Smooth muscle cell (in vitro differentiated cells): ENCODE results near the gene HIGD1A. TPM values are rescaled to one million over a fixed set of nuclear protein-coding genes. Genes with fewer than 3 reads are reported as not detected.

Experiments
- DNase-seq: peaks from one replicate; lab custom pipeline; 2025; ENCODE audit not compliant: unreplicated experiment; lab: John Stamatoyannopoulos, UW
- H2AFZ ChIP-seq: fragments of 200-600 bp; sonication (generic); 2 replicates; pipeline ENCODE4 v1.6.0; 2016; ENCODE audit warnings: antibody characterized with exemption, low read depth, mild to moderate bottlenecking
- H3F3A ChIP-seq: fragments of 200-600 bp; sonication (generic); 2 replicates; pipeline ENCODE4 v1.6.0; 2017; ENCODE audit warnings: antibody characterized with exemption, low read depth
- H3K27ac ChIP-seq: fragments of 200-600 bp; sonication (generic); 2 replicates; pipeline ENCODE4 v1.5.1; 2016; ENCODE audit warnings: low read depth, mild to moderate bottlenecking
- H3K27me3 ChIP-seq: fragments of 200-600 bp; sonication (generic); 2 replicates; pipeline ENCODE4 v1.6.1; 2016; ENCODE audit warnings: low read depth, mild to moderate bottlenecking
- H3K36me3 ChIP-seq: fragments of 200-600 bp; sonication (generic); 2 replicates; pipeline ENCODE4 v1.5.1; 2016; ENCODE audit warnings: low read depth
- H3K4me1 ChIP-seq: fragments of 200-600 bp; sonication (generic); 2 replicates; pipeline ENCODE4 v1.5.1; 2016; ENCODE audit warnings: low read depth
- H3K4me2 ChIP-seq: fragments of 200-600 bp; sonication (generic); 2 replicates; pipeline ENCODE4 v1.6.0; 2016; ENCODE audit warnings: mild to moderate bottlenecking
- H3K4me3 ChIP-seq: fragments of 200-600 bp; sonication (generic); 2 replicates; pipeline ENCODE4 v1.5.1; 2016; ENCODE audit warnings: mild to moderate bottlenecking
- H3K79me2 ChIP-seq: fragments of 200-600 bp; sonication (generic); 2 replicates; pipeline ENCODE4 v1.6.0; 2016; ENCODE audit warnings: low read depth, mild to moderate bottlenecking
- H3K9ac ChIP-seq: fragments of 200-600 bp; sonication (generic); 2 replicates; pipeline ENCODE4 v1.6.0; 2016; ENCODE audit warnings: low read depth
- H3K9me3 ChIP-seq: fragments of 200-600 bp; sonication (generic); replicated peaks from 2 replicates; pipeline ENCODE4 v1.5.1; 2016; ENCODE audit warnings: low read depth
- H4K20me1 ChIP-seq: fragments of 200-600 bp; sonication (generic); 2 replicates; pipeline ENCODE4 v1.6.0; 2016; ENCODE audit warnings: low read depth
- WGBS: methylation state at CpG from one replicate; pipeline ENCODE4 v1.1.7; 2016; ENCODE audit warnings: low lambda C conversion rate; 5-methylcytosine and 5-hydroxymethylcytosine counted together
- polyA plus RNA-seq: library from polyadenylated mRNA; unstranded; fragments of >200 nt; fragmentation: Nextera tagmentation; extraction: Ambion mirVana; gene quantifications from 2 replicates; pipeline ENCODE4 v1.2.1, GENCODE V29; 2016
- total RNA-seq: library from RNA; depleted of rRNA; stranded (reverse); fragments of >200 nt; gene quantifications from 2 replicates; pipeline ENCODE4 v1.2.3, GENCODE V29; 2014
- TF ChIP-seq, protein P1 (sequence below): fragments of 200-600 bp; sonication (generic); IDR thresholded peaks from 2 replicates; pipeline ENCODE4 v1.5.1; 2017; ENCODE audit warnings: borderline replicate concordance, mild to moderate bottlenecking, antibody characterized with exemption; ENCODE audit not compliant: insufficient read depth, poor library complexity, severe bottlenecking

The HIGD1A gene
- total and polyA plus RNA-seq, 2 experiments from 2014 or later = 159 to 339 TPM

GRCh38 chr3:42755681-42756578 is 48.4 kb downstream of the HIGD1A start:
- TF ChIP-seq, protein P1, sequence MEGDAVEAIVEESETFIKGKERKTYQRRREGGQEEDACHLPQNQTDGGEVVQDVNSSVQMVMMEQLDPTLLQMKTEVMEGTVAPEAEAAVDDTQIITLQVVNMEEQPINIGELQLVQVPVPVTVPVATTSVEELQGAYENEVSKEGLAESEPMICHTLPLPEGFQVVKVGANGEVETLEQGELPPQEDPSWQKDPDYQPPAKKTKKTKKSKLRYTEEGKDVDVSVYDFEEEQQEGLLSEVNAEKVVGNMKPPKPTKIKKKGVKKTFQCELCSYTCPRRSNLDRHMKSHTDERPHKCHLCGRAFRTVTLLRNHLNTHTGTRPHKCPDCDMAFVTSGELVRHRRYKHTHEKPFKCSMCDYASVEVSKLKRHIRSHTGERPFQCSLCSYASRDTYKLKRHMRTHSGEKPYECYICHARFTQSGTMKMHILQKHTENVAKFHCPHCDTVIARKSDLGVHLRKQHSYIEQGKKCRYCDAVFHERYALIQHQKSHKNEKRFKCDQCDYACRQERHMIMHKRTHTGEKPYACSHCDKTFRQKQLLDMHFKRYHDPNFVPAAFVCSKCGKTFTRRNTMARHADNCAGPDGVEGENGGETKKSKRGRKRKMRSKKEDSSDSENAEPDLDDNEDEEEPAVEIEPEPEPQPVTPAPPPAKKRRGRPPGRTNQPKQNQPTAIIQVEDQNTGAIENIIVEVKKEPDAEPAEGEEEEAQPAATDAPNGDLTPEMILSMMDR = peak; percentile 24
- no peaks in the 10 kb centered on the region for H3K27me3 ChIP-seq

GRCh38 chr3:42753757-42754156 is 50.5 kb downstream of the HIGD1A start:
- no peak for DNase-seq
- Histone ChIP-seq H3K36me3 (no peaks in the 10 kb centered on the region), H2AFZ (no peak overlapping the region), H3K4me1 (no peaks in the 10 kb centered on the region), H4K20me1 (no peaks in the 10 kb centered on the region), H3K9ac (no peak overlapping the region), H3F3A (no peaks in the 10 kb centered on the region), H3K9me3 (no peaks in the 10 kb centered on the region), H3K27ac (no peak overlapping the region), H3K4me2 (no peak overlapping the region), H3K27me3 (no peaks in the 10 kb centered on the region), H3K4me3 (no peak overlapping the region), H3K79me2 (no peaks in the 10 kb centered on the region)
- 100% methylated on average over 3 of the region's 3 CpGs for WGBS
- TF ChIP-seq, protein P1 = no peak

More at GRCh38 chr3:42755681-42756578, 48.4 kb downstream of the HIGD1A start:
- H4K20me1 ChIP-seq = no peaks in the 10 kb centered on the region
- no peak overlapping the region for H2AFZ ChIP-seq
- H3K4me1 ChIP-seq = no peaks in the 10 kb centered on the region
- H3K9me3 ChIP-seq = no peaks in the 10 kb centered on the region
- H3K79me2 ChIP-seq = no peaks in the 10 kb centered on the region
- H3K36me3 ChIP-seq = no peaks in the 10 kb centered on the region
- 73% methylated on average over 5 of the region's 5 CpGs for WGBS
- H3F3A ChIP-seq = no peaks in the 10 kb centered on the region
- H3K4me2 ChIP-seq = no peak overlapping the region
- H3K9ac ChIP-seq = no peak overlapping the region
- H3K4me3 ChIP-seq = no peak overlapping the region
- no peak for DNase-seq
- H3K27ac ChIP-seq = no peak overlapping the region

DNA sequence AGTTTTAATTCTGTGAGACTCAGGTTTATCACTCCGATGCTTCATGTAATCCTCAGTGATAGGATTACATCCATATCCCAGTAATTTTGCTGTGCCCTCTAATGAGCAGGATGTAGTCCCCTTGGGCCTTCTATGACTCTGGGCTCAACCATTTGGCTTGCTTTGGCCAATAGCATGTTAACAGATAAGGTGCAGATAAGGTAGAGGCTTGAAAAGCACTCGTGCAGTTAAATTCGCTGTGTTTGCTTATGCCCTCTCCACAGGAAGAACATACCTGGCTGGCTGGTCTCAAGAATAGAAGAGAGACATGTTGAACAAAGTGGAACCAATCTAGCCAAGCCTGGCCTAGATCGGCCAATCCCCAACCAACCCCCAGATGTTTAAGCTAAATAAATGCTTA is 51.3 kb downstream of the HIGD1A start:
- Histone ChIP-seq H4K20me1 (no peaks in the 10 kb centered on the region), H3K27me3 (no peaks in the 10 kb centered on the region), H3K36me3 (no peaks in the 10 kb centered on the region), H3K9ac (no peak overlapping the region), H3K4me3 (no peak overlapping the region), H2AFZ (no peak overlapping the region), H3K9me3 (no peaks in the 10 kb centered on the region), H3K4me1 (no peaks in the 10 kb centered on the region), H3K4me2 (no peak overlapping the region), H3K79me2 (no peaks in the 10 kb centered on the region), H3F3A (no peaks in the 10 kb centered on the region), H3K27ac (no peak overlapping the region)
- no peak for DNase-seq
- WGBS = 90% methylated on average over 4 of the region's 4 CpGs
- TF ChIP-seq, protein P1 = no peak
